Endothelial cell of umbilical vein (primary cell): Measurements from ENCODE around the gene FMN2.

Experiments
- EZH2 ChIP-seq: IDR thresholded peaks from 2 replicates; pipeline ENCODE4 v1.6.1; 2012; ENCODE audit warnings: borderline replicate concordance, low read depth, mild to moderate bottlenecking, moderate library complexity, low read length, inconsistent platforms; ENCODE audit not compliant: severe bottlenecking
- FOS ChIP-seq: IDR thresholded peaks from 2 replicates; pipeline ENCODE4 v1.6.1; 2011; ENCODE audit warnings: mild to moderate bottlenecking, low read length, moderate library complexity, borderline replicate concordance; ENCODE audit not compliant: insufficient read depth
- JUN ChIP-seq: IDR thresholded peaks from 2 replicates; pipeline ENCODE4 v1.6.1; 2011; ENCODE audit warnings: borderline replicate concordance, low read depth; ENCODE audit not compliant: insufficient read length, insufficient read depth
- POLR2A ChIP-seq: IDR thresholded peaks from 2 replicates; pipeline ENCODE4 v1.6.1; 2012; ENCODE audit warnings: low read depth, mild to moderate bottlenecking, control low read depth, low read length
- POLR2AphosphoS5 ChIP-seq: IDR thresholded peaks from 2 replicates; pipeline ENCODE4 v1.6.1; 2012; ENCODE audit warnings: low read depth, mild to moderate bottlenecking, control low read depth, low read length, moderate library complexity; ENCODE audit not compliant: insufficient read depth
- TF ChIP-seq, protein P1 (sequence below), 2 donors: IDR thresholded peaks; 1 replicate in 1 of 2; 2 replicates in 1 of 2; pipeline ENCODE4 v1.5.1; 2011; ENCODE audit warnings: low read length in 2 of 2, mild to moderate bottlenecking in 2 of 2, moderate library complexity in 2 of 2, control low read depth in 1 of 2, inconsistent platforms in 1 of 2, low read depth in 1 of 2; ENCODE audit not compliant: insufficient read depth in 1 of 2; ENCODE audit errors: extremely low read depth in 1 of 2
- TF ChIP-seq, protein P2 (sequence below): IDR thresholded peaks from 2 replicates; pipeline ENCODE4 v1.6.1; 2011; ENCODE audit not compliant: insufficient read depth, insufficient read length

DNA sequence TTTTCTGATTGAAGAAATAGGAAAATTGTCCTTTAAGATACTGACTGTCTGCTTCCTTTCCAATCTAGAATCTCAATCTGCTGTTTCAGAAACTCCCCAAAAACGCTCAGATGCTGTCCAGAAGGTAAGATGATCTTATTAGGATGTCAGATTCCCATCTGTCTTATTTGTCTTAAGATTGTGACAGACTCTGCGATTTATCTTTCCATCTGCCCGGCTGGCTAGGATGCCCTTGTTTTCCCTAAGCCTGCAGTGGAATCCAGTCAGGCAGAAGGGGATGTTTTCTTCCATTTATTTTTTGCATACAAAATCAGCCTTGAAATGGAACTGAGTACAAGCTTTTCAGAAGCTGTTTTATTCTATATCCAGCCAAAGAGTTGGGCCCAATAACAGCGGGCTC is 96.5 kb downstream of the FMN2 start:
- TF ChIP-seq POLR2A (no peak), POLR2AphosphoS5 (no peak), JUN (no peak), FOS (no peak), EZH2 (no peak)
- TF ChIP-seq, protein P1, sequence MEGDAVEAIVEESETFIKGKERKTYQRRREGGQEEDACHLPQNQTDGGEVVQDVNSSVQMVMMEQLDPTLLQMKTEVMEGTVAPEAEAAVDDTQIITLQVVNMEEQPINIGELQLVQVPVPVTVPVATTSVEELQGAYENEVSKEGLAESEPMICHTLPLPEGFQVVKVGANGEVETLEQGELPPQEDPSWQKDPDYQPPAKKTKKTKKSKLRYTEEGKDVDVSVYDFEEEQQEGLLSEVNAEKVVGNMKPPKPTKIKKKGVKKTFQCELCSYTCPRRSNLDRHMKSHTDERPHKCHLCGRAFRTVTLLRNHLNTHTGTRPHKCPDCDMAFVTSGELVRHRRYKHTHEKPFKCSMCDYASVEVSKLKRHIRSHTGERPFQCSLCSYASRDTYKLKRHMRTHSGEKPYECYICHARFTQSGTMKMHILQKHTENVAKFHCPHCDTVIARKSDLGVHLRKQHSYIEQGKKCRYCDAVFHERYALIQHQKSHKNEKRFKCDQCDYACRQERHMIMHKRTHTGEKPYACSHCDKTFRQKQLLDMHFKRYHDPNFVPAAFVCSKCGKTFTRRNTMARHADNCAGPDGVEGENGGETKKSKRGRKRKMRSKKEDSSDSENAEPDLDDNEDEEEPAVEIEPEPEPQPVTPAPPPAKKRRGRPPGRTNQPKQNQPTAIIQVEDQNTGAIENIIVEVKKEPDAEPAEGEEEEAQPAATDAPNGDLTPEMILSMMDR (IDR thresholded peaks at IDR 0.05; ENCODE audit: extremely low read depth in 1 of 2, insufficient read depth in 1 of 2, low read depth in 1 of 2, low read length in 2 of 2) = no peak
- TF ChIP-seq, protein P2, sequence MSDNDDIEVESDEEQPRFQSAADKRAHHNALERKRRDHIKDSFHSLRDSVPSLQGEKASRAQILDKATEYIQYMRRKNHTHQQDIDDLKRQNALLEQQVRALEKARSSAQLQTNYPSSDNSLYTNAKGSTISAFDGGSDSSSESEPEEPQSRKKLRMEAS = no peak
